GM18909 (cell line): ENCODE data around the gene DEK.
"Not testable (repeated sequence)": the region's sequence is repeated elsewhere in the genome, so short reads cannot be mapped to it uniquely, and the experiment has no call there.

Source experiments
- ATAC-seq: cut with Tn5 transposase; IDR thresholded peaks from one replicate; pipeline ENCODE4 v1.9.1; 2021; ENCODE audit warnings: mild to moderate bottlenecking; ENCODE audit not compliant: unreplicated experiment, poor library complexity

The DEK gene

GRCh38 chr6:18264219-18264922 is at the start of gene DEK:
Gene DEK (minus strand): TSS chr6:18264530. CDS start chr6:18263987, 543 bp downstream.
- ATAC-seq: peak; percentile 43

- no peak for ATAC-seq
Observed at GRCh38 chr6:18312368-18312767, 48.0 kb upstream of the DEK start.

GRCh38 chr6:18310010-18310409 is 45.7 kb upstream of the DEK start:
- ATAC-seq: not testable (repeated sequence)

GRCh38 chr6:18309046-18309445 is 44.7 kb upstream of the DEK start:
- no peak for ATAC-seq

GRCh38 chr6:18308070-18308735 is 43.9 kb upstream of the DEK start:
- ATAC-seq: no peak

- ATAC-seq: no peak
Observed at GRCh38 chr6:18306977-18307376, 42.6 kb upstream of the DEK start.

- no peak for ATAC-seq
Observed at GRCh38 chr6:18302561-18303439, 38.5 kb upstream of the DEK start.

GRCh38 chr6:18293076-18293904 is 29.0 kb upstream of the DEK start:
- no peak for ATAC-seq

- no peak for ATAC-seq
Observed at GRCh38 chr6:18289283-18289682, 25.0 kb upstream of the DEK start.

GRCh38 chr6:18284261-18284660 is 19.9 kb upstream of the DEK start:
- ATAC-seq: no peak

GRCh38 chr6:18281564-18281963 is 17.2 kb upstream of the DEK start:
- ATAC-seq: no peak

- ATAC-seq: no peak
Observed at GRCh38 chr6:18280084-18280483, 15.8 kb upstream of the DEK start.

- ATAC-seq: no peak
Observed at GRCh38 chr6:18279422-18279821, 15.1 kb upstream of the DEK start.

GRCh38 chr6:18277237-18278006 is 13.1 kb upstream of the DEK start:
- no peak for ATAC-seq

- no peak for ATAC-seq
Observed at GRCh38 chr6:18276610-18277236, 12.4 kb upstream of the DEK start.

GRCh38 chr6:18270216-18270615 is 5.9 kb upstream of the DEK start:
- no peak for ATAC-seq

GRCh38 chr6:18269717-18270116 is 5.4 kb upstream of the DEK start:
- ATAC-seq: no peak

GRCh38 chr6:18269253-18269652 is 4.9 kb upstream of the DEK start:
- ATAC-seq: peak; percentile 53

GRCh38 chr6:18268066-18268465 is 3.7 kb upstream of the DEK start:
- no peak for ATAC-seq
